Activated CD8-positive, alpha-beta memory T cell treated with anti-CD3 and anti-CD28 coated beads for 24 hours (primary cell): ENCODE measurements around the gene HMCN1.

Experiments used
- DNase-seq: peaks from one replicate; pipeline ENCODE4 v3.0.0-alpha.2; 2020

The HMCN1 gene

DNA sequence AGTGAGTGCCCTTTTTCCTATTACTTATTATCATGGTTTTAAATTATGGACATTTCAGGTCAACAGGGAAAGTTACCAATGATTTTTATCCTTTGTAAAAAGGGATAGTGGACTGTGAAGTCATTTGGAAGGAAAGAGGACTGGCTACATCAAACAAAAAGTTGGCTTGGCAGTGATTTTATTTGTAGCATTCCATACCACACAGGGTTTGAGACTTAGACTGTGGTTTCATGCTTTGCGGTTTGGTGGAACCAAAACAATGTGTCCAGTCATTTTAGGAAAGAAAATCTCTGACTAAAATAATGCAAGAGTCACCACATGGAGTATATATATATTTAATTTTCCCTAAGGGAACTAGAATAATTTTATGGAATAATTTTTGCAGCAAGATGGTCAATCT lies 239.5 kb downstream of the HMCN1 start:
- DNase-seq: no peak

DNA sequence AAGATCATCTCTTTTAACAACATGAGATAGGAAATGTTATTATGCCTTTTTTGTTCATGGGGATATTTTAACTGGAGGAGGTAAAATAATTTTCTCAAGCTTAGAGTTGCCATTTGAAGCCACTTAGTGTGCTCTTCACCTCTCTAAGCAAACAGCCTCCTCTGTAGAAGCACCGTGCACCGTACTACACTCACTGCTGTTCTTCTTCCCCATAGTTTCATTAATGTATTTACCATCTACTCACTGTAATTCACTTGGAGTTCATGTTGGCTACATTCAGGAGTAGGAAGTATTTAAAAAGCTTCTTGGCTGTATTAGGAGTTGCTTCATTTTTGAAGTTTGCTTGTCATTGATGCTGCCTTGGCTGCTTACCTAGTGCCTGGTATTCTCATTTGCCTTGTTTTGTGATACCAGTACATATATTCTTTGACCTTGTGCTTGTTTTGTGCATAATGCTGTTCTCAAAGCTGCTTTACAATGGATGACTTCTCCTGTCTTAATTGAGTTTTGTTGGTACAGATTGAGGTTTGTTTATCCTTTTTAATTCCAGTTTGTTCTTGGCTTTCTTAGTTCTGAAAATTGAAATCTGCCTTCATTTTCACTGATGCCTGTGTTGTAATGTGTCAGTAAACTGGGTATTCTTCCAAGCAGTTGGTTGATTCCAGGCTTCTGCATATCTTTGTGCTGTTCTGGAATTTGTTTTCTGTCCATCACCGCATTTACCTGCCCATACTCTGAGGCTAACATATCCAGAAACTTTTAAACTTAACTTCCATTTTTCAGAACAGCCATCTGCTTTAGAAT lies 240.4 kb downstream of the HMCN1 start:
- DNase-seq: no peak

DNA sequence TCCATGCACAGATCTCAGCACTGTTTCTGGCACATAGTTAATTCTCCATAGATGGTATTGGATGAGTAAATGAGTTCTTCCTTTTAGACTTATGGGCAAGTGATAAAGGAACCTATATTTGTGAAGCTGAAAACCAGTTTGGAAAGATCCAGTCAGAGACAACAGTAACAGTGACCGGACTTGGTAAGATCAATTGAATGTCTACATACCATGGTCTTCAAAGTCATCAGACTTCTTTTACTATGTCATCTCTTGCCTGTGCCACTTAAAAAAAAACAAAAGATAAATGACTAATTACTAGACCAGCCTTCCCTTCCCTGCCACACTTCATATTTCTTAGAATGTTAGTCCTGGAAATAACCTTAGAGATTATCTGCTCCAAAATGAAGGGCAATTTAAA lies 246.7 kb downstream of the HMCN1 start:
- DNase-seq: no peak

DNA sequence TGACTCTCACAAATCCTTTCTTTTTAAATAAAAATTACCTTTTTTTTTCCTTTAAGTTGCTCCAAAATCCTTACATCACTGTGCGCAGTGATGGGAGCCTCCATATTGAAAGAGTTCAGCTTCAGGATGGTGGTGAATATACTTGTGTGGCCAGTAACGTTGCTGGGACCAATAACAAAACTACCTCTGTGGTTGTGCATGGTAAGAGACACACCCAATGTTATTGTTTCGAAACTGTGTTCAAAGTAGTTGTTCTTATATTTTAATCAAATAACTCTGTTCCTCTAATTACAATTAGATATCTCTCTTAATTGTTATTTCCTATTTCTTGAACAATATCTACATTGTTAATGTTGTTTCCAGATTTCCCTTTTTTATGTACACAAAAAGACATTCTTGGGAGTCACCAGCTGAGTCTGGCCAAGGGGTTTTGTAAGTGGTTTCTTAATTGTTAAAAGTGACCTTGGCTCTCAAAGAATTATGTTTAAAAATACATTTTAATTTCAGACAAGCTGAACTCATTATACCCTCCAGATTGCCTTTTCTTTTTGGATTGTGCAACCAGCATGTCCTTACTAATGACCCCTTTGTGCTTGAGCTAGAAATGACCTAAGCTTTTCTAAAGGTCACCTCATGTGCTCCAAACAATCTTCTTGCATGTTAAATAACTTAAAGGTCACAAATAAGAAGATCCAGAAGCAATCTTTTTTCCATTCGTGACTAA lies 250.1 kb downstream of the HMCN1 start:
- DNase-seq: no peak

DNA sequence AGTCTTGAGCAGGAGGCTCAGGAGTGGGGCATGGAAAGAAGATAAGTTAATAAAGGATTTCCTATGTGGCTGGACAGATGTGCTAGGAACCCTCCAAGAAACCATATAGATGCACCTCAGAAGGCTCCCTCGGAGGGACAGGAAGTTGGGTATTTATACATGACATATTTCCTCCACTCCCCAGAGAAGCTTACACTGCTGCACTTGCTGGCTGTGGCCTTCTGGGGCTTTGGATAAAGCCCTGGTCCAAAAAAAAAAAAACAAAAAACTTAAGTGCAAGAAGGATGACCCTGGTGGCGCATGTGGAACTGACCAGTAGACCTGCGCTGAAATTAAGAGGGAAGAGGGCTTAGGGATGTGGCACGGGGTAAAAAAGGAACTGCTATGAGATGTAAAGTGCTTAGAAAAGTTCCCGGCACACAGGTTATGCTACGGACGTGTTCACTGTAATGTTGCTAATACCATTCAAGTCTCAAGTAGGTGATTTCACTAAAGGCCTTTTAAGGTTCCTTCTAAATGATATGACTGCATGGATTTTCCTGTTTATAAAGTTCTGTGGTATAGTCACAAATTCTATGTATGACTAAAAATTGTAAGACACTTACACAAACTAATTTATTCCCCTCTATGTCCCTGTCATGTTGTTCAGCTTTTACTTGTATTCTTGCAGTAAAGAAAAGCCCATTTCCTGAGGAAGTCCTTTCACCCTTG lies 253.6 kb downstream of the HMCN1 start:
- DNase-seq: no peak

DNA sequence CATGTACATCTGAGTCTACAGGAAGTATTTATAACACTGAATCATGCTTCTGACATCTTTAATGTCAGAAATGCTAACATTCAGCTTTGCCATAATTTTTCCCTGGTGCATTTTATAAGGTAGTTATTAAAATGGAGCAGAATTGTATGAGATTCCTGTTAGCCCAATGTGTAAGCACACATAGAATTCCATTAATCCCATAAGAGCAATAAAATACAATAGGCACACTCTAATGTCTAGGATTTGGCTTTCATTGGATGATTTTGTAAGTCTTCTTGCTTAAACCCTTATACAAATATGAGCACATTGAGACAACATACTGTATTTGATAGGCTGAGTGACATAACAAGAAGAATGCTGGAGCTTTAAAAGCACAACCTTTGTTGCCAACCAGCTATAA lies 256.4 kb downstream of the HMCN1 start:
- no peak for DNase-seq

DNA sequence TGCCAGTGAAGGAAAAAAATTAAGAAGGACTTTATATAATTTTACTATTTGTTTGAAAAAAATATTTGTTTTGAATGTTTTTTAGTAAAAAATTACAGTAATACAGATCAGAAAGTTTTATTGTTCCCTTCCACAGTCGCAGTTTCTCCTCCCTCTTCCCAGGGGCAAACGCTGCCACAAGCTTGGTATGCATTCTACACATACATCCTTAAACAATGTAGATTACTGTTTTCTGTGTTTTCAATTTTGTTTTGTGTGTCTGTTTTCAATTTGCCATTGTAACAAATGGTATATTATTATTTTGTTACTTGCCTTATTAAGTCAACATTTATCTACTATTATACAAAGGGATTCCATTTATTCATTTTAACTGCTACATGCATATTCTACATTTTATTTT lies 257.1 kb downstream of the HMCN1 start:
- no peak for DNase-seq

DNA sequence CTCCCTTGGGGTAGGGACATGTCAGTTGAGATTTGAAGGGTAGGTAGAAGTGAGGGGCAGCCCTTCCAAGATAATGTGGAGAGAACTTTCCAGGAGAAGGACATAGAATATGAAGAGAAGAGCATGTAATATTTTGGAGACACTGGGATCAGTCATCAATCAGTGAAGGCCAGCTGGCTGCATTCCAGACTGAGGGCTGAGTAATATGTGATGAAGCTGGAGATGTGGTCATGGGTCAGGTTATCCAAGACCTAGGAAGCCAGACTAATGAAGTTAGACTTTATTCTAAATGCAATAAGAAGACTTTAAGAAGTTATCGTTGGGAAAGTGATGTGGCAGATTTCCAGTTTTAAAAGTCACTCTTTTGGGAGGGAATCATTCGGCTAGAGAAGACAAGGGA lies 262.0 kb downstream of the HMCN1 start:
- no peak for DNase-seq

DNA sequence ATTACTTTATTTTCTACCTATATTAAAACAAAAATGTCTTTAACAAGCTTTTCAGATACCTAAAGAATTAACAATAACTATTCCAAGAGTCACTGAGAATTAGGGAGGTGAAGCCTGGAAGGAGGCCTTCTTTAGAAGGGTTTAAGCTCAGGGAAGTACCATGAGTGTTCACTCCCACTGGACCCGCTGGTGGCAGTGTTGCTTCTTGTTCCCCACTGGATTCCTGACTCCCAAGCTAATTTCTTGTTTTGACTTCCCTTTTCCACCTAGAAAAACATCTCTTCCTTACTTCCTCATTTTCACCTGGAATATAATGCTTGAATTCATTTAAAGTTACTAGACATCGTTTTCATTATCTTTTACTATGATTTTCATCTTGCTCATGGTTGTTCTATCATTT lies 264.2 kb downstream of the HMCN1 start:
- DNase-seq: no peak

DNA sequence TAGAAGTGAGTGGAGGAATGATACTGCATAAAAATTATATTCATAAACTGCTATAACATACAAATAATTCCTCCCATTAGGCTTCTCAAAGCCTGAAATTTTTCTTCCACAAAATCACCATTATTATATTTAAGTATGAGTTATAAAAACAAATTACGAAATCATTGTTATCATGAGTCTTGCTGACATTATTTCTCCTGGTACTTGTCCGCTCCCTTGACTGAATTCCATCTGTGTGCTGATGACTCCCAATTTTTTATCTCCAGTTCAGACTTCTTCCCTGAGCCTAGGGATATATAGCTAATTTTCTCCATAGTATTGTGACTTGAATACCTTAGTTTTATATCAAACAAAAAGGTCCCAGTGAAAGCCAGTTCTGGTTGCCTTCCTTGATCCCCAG lies 268.2 kb downstream of the HMCN1 start:
- no peak for DNase-seq

DNA sequence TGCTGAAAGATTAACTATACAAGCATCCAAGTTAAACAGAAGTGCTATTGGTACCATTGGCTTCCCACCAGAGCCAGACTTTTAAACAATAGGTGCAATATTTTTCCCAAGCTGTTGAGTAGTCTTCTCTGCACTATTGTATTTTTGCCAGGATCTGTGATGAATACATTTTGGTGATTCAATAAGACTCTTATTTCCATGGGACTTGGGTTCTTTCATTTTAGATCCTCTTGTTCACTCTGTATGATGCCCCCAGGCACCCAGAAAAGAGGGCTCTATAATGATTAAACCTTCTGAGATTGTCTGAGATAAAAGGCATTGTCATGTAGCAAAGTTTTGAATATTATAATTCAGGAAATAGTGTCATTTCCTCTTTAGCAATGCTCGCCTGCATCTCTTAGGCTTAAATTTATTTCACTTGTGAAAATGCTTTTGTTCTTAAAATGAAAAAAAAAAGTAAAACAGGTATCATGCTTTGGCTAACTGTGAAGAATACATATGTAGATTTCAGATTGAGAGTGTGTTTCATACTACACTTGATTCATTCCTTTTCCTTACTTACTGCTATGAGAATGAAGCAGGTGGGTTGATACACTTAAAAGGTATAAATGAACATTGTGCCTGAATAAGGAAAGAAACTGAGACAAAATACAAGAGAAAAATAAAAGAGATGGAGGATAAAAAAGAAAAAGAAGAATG lies 275.0 kb downstream of the HMCN1 start:
- DNase-seq: no peak

DNA sequence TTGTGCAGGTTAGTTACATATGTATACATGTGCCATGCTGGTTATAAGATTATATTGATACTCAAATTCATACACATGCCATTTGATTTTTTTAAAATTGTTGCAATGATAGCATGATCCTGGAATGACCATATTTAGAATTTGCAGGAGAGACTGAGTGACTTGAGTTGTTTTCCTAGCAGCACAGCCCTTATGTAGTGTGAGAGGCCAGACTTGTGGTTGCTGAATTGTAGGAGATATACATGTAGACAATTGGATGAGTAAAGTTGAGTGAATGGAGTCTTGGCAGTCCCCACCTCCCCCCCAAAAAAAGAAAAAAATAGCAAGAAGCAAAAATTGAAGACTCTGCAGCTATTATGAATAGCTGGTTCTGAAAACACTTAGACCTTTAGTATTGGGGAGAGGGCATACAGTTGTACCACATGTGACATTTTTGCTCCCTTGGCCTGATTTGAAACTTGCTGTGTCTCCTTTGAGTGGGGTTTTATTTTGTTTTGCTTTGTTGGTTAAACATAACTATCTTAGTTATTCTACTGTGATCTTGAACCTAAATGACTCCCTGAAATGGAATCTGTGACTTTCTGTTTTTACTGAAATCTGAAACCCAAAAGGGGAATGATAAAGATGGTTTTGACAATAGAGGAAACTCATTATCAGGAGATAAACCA lies 280.3 kb downstream of the HMCN1 start:
- DNase-seq: no peak

DNA sequence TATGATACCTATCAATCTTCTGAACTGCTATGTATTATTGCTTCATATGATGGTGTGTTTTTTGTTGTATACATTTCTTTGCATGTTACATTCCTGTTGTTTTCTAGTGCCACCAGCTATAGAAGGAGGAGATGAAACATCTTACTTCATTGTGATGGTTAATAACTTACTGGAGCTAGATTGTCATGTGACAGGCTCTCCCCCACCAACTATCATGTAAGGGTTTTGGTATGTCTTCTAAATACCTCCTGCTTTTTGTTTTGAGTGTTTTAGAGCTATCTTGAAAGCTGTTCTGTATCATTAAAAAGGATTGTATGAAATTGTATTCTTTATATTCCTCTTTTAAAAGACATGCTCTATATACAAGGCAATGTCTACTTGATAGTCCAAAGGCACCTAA lies 282.7 kb downstream of the HMCN1 start:
- no peak for DNase-seq

DNA sequence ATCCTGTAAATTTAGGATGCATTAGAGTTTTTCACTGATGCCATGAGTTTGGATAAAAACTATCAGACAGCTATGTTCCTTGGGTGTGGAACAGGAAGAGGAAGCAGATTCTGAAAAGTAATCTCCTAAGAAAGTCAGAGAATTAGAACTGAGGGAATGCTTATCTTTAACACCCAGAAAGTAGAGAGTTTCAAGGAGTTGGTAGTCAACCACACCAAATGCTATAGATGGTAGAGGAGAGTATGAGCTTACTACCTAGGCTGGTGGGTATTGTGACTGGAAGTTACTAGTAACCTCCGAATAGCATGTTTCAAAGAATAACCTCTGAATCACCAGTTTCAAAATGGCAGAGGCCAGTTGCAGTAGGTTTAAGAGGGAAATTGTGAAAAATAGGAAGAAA lies 288.0 kb downstream of the HMCN1 start:
- no peak for DNase-seq

DNA sequence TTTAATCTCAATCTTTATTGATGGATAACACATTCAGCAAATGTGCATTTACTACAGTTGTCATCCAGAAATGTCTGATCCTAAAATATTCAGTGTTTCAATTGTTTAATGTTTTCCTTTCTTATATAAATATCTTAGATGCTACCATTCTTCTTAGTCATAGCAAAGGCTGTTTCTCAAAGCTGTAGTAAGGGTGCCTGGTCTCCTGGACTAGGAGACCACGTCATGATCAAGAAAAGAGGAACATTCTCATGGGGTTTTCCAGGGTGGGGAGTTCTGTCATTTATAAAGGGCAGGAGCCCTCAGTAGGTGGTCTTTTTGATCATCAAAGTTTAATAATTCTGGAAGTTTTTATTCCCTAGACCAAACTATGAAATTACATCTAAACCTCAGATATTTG lies 292.8 kb downstream of the HMCN1 start:
- DNase-seq: no peak

DNA sequence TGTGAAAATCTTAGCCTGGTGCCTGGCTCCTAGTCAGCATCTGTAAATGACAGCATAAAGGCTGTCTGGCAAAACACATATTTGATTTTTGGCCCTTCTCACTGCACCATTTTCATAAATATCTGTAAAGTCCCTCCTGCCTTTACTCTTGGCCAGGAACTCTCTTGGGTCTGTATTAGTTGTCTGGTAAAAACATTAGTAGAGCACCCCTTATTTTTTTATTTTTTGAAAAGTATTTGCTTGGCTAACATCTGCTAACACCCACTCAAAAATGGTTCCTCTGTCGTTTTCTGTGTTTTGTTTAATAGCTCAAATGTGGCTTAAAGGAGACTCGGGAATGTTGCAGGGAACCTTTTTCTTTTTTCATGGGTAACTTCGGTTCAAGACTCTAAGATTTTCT lies 293.4 kb downstream of the HMCN1 start:
- DNase-seq: no peak

DNA sequence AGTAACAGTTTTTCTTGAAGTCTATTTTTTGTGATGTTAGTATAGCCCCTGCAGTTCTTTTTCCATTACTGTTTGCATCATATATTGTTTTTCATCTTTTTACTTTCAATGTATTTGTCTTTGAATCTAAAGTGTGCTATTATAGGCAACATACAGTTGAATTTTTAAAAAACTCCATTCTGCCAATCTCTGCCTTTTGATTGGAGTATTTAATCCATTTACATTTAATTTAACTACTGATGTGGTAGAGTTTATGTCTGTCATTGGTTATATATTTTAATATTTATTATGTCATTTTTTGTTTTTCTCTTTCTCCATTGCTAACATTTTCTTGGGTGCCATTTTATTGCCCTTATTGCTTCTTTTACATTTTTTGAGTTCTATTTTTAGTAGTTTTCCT lies 296.3 kb downstream of the HMCN1 start:
- DNase-seq: no peak

DNA sequence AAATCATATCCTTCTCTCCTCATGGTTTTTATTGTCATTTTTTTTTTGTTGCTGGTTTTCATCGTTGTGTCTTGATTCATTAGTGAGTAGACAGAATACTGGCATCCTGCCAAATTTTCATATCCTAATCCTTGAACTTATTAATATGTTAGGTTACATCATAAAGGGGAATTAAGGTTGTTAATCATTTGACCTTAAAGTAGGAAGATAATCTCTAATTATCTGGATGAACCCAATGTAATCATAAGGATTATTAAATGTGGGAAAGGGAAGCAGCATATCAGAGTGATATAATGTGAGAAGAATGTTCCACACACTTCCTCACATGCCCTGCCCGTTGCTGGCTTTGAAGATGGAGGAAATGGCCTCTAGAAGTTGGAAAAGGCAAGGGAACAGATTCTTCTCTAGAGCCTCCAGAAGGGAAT lies 299.7 kb downstream of the HMCN1 start:
- no peak for DNase-seq

DNA sequence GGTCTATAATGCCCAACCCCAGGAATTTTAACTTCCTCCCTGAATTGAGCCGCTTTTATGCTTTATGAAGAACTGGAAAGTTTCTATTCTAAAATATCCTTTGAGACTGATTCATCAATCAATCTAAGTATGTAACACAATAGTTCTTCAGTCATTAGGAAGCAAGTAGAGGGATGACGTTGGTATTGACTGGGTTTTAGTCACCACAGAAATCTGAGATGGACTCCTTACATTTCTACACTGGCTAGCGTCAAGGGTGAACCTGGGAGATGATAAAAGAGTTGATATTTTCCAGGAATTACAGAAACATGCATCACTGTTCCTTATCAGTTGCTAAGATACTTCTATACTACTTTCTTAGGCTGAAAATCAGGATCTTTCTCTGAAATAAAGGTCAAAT lies 308.0 kb downstream of the HMCN1 start:
- DNase-seq: no peak

DNA sequence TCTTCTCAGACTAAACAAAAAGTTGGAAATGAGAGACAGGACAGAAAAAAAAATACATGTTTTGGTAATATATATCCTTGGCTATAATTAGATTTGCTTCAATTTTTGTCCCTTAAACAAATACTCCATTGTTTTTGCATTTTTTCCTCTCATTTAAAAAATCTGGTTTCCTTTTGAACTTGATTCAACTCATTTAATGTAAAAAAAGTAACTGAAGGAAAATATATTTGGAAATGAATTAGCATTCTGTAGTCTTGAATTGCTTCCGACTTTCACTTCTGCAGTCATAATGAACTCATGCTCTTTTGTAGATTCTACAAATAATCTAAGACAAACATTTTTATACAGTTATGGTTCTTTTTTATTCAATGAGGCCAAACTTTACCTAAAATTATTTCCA lies 309.1 kb downstream of the HMCN1 start:
- DNase-seq: no peak

DNA sequence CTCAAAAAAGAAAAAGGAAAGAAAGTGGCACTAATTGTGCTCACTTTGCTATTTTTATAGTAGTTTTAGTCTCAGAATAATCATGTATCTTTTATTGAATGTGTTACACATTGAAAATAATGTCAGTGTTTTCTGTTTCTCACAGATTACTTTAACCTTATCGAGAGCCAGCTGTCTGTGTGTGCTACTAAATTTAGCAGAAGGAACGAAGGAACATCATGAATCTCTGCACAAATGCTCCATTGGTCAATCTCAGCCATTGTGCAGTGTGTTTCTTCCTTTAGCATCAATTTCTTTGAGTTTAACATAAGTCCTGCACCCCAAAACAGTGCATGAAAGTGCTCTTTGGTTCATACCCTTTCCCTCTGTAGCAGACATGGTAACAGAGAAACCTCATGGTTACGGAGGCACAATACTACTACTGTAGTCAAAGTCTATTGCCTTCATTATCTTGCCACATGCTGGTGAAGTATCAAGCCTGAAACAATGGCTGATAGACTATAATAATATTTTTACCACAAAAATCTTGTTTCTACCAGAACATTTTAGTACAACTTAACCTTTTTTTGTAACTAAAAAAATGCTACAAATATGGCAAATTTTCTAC lies 310.0 kb downstream of the HMCN1 start:
- DNase-seq: no peak

DNA sequence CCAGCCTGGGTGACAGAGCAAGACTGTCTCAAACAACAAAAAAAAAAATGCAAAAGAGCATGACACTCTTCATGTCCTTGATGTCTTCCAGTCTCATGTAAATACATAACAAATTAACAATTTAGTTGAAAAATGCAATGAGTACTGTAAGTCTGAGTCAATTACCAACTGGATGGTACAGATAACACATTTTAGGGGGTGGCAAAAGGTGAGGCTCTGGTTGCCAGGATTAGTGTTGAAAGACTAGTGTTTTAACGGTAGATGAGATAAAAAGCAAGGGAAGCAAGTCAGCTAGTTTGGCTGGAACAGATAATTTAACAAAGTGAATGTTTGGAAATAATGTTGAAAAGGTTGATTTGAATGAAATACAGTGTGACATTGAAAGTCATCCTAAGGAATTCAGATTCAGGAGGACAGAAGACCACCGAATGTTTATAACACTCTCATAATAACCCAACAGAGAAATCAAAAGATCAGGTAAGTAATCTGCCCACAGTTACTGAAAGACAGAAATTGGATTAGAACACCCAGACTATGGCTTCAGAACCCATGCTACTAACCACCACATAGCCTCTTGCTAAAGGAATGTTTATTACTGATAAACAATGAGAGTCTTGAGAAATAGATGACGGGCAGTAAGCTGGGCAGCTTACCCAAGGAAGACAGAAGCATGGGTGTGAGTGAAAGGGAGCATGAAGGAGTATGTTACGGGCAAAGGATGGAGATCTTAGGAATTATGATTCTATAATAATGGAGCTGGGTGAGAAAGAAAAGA lies 312.4 kb downstream of the HMCN1 start:
- DNase-seq: no peak
